HS-5 (cell line): Measurements from ENCODE around the gene RRM1.
"Not testable (repeated sequence)": the region's sequence is repeated elsewhere in the genome, so short reads cannot be mapped to it uniquely, and the experiment has no call there.

ENCODE experiments used
- DNase-seq: peaks from one replicate; pipeline ENCODE4 v3.0.0-alpha.2; 2012; ENCODE audit warnings: low read depth

Gene RRM1

GRCh38 chr11:4140067-4140636, 45.6 kb downstream of the RRM1 start:
- DNase-seq, result no peak

GRCh38 chr11:4146070-4146771, 51.6 kb downstream of the RRM1 start:
- DNase-seq, result no peak

GRCh38 chr11:4146772-4147098, 52.1 kb downstream of the RRM1 start:
- no peak for DNase-seq

- DNase-seq, result no peak
These were observed 59.9 kb downstream of the RRM1 start for GRCh38 chr11:4154503-4154902.

GRCh38 chr11:4156571-4156970, 62.0 kb downstream of the RRM1 start:
- no peak for DNase-seq

- not testable (repeated sequence) for DNase-seq
These were observed 64.2 kb downstream of the RRM1 start for GRCh38 chr11:4158818-4159217.

- DNase-seq, result no peak
These were observed 66.7 kb downstream of the RRM1 start for GRCh38 chr11:4161305-4161704.

- DNase-seq, result no peak
These were observed 70.4 kb downstream of the RRM1 start for GRCh38 chr11:4164884-4165590.

- no peak for DNase-seq
These were observed 72.7 kb downstream of the RRM1 start for GRCh38 chr11:4167292-4167691.

- DNase-seq, result no peak
These were observed 73.2 kb downstream of the RRM1 start for GRCh38 chr11:4167758-4168157.

GRCh38 chr11:4175620-4176350, 81.2 kb downstream of the RRM1 start:
- not testable (repeated sequence) for DNase-seq

GRCh38 chr11:4178813-4179662, 84.4 kb downstream of the RRM1 start:
- no peak for DNase-seq

GRCh38 chr11:4180441-4181183, 86.0 kb downstream of the RRM1 start:
- no peak for DNase-seq

GRCh38 chr11:4181782-4182721, 87.5 kb downstream of the RRM1 start:
- DNase-seq, result peak; percentile 2

- no peak for DNase-seq
These were observed 88.9 kb downstream of the RRM1 start for GRCh38 chr11:4183410-4184057.

- no peak for DNase-seq
These were observed 89.7 kb downstream of the RRM1 start for GRCh38 chr11:4184163-4184916.

- no peak for DNase-seq
These were observed 91.0 kb downstream of the RRM1 start for GRCh38 chr11:4185561-4185960.

GRCh38 chr11:4186464-4187054, 92.0 kb downstream of the RRM1 start:
- peak; percentile 4 for DNase-seq
